Liver (tissue), 9 donors: ENCODE data around the gene GULP1. TPM values are rescaled to one million over a fixed set of nuclear protein-coding genes. Genes with fewer than 3 reads are reported as not detected.

Source experiments
- DNase-seq: peaks from one replicate; pipeline ENCODE4 v3.0.0-alpha.2; 2017; ENCODE audit warnings: low spot score
- H3K27ac ChIP-seq, 2 donors: one replicate each; pipeline ENCODE4 v1.7.0; 2013; ENCODE audit warnings: inconsistent platforms in 2 of 2, low read length in 2 of 2, control low read depth in 1 of 2, low read depth in 1 of 2, mild to moderate bottlenecking in 1 of 2
- H3K27me3 ChIP-seq, 4 donors: one replicate each; pipeline versions ENCODE4 v1.6.1 to v1.7.0; 2013; ENCODE audit warnings: low read length in 3 of 4, inconsistent platforms in 1 of 4, mild to moderate bottlenecking in 1 of 4, moderate library complexity in 1 of 4; ENCODE audit not compliant: control insufficient read depth in 4 of 4, insufficient read depth in 4 of 4
- H3K36me3 ChIP-seq, 4 donors: one replicate each; pipeline versions ENCODE4 v1.6.1 to v1.7.0; 2013; ENCODE audit warnings: low read length in 3 of 4, mild to moderate bottlenecking in 3 of 4, low read depth in 1 of 4, moderate library complexity in 1 of 4; ENCODE audit not compliant: control insufficient read depth in 4 of 4, insufficient read depth in 3 of 4
- H3K4me1 ChIP-seq, 4 donors: one replicate each; pipeline versions ENCODE4 v1.6.1 to v1.7.0; 2013; ENCODE audit warnings: low read length in 3 of 4, mild to moderate bottlenecking in 3 of 4, moderate library complexity in 1 of 4; ENCODE audit not compliant: control insufficient read depth in 4 of 4, insufficient read depth in 4 of 4
- H3K4me3 ChIP-seq, 3 donors: one replicate each; pipeline versions ENCODE4 v1.6.1 to v1.7.0; 2013; ENCODE audit warnings: low read length in 3 of 3, control low read depth in 1 of 3, low read depth in 1 of 3, mild to moderate bottlenecking in 1 of 3
- H3K9ac ChIP-seq, 2 donors: one replicate each; pipeline ENCODE4 v1.7.0; 2013; ENCODE audit warnings: low read length in 2 of 2, mild to moderate bottlenecking in 2 of 2, moderate library complexity in 2 of 2, control low read depth in 1 of 2, low read depth in 1 of 2
- H3K9me3 ChIP-seq, 4 donors: one replicate each; pipeline versions ENCODE4 v1.6.1 to v1.7.0; 2013; ENCODE audit warnings: low read length in 3 of 4; ENCODE audit not compliant: control insufficient read depth in 4 of 4
- ATF3 ChIP-seq: IDR thresholded peaks from 2 replicates; pipeline ENCODE4 v1.6.1; 2016; ENCODE audit warnings: antibody characterized with exemption
- CTCF ChIP-seq: fragments of 150-350 bp; IDR thresholded peaks from 2 replicates; pipeline ENCODE4 v1.5.1; 2017; ENCODE audit warnings: improper control_type of control experiment, low read depth, low read length; ENCODE audit not compliant: missing input control
- EGR1 ChIP-seq, 2 donors: IDR thresholded peaks; 2 replicates each; pipeline ENCODE4 v1.6.1; 2016 to 2018; ENCODE audit warnings: antibody characterized with exemption in 2 of 2, low read depth in 2 of 2
- FOXA1 ChIP-seq: IDR thresholded peaks from 2 replicates; pipeline ENCODE4 v1.6.1; 2016; ENCODE audit warnings: antibody characterized with exemption
- FOXA2 ChIP-seq: IDR thresholded peaks from 2 replicates; pipeline ENCODE4 v1.6.1; 2016; ENCODE audit warnings: antibody characterized with exemption
- GABPA ChIP-seq, 2 donors: IDR thresholded peaks in 1 of 2; conservative IDR thresholded peaks in 1 of 2; 2 replicates each; pipeline ENCODE4 v1.6.1; 2016; ENCODE audit warnings: antibody characterized with exemption in 2 of 2, mild to moderate bottlenecking in 1 of 2, moderate library complexity in 1 of 2
- HNF4A ChIP-seq, 2 donors: conservative IDR thresholded peaks; 2 replicates each; pipeline ENCODE4 v1.6.1; 2016; ENCODE audit warnings: antibody characterized with exemption in 2 of 2, mild to moderate bottlenecking in 2 of 2
- HNF4G ChIP-seq: IDR thresholded peaks from 2 replicates; pipeline ENCODE4 v1.6.1; 2016; ENCODE audit warnings: antibody characterized with exemption
- JUND ChIP-seq, 2 donors: IDR thresholded peaks; 2 replicates each; pipeline ENCODE4 v1.6.1; 2016; ENCODE audit warnings: antibody characterized with exemption in 2 of 2
- MAX ChIP-seq: IDR thresholded peaks from 2 replicates; pipeline ENCODE4 v1.6.1; 2016; ENCODE audit warnings: antibody characterized with exemption
- NR2F2 ChIP-seq: IDR thresholded peaks from 2 replicates; pipeline ENCODE4 v1.6.1; 2016; ENCODE audit warnings: antibody characterized with exemption
- RAD21 ChIP-seq, 2 donors: IDR thresholded peaks; 2 replicates each; pipeline ENCODE4 v1.6.1; 2016; ENCODE audit warnings: antibody characterized with exemption in 2 of 2, mild to moderate bottlenecking in 2 of 2
- REST ChIP-seq: IDR thresholded peaks from 2 replicates; pipeline ENCODE4 v1.6.1; 2016; ENCODE audit warnings: antibody characterized with exemption, mild to moderate bottlenecking
- RXRA ChIP-seq, 2 donors: IDR thresholded peaks; 2 replicates each; pipeline ENCODE4 v1.6.1; 2017 to 2018; ENCODE audit warnings: antibody characterized with exemption in 2 of 2, mild to moderate bottlenecking in 1 of 2
- SP1 ChIP-seq: IDR thresholded peaks from 2 replicates; pipeline ENCODE4 v1.6.1; 2018; ENCODE audit warnings: antibody characterized with exemption, mild to moderate bottlenecking
- TAF1 ChIP-seq: conservative IDR thresholded peaks from 2 replicates; pipeline ENCODE4 v1.6.1; 2016; ENCODE audit warnings: antibody characterized with exemption, mild to moderate bottlenecking
- YY1 ChIP-seq: IDR thresholded peaks from 2 replicates; pipeline ENCODE4 v1.6.1; 2016; ENCODE audit warnings: antibody characterized with exemption, mild to moderate bottlenecking
- ZBTB33 ChIP-seq: IDR thresholded peaks from 2 replicates; pipeline ENCODE4 v1.6.1; 2016; ENCODE audit warnings: antibody characterized with exemption
- WGBS: extraction: QIAGEN DNeasy Blood & Tissue Kit; methylation state at CpG from one replicate; pipeline ENCODE4 v1.1.7; 2013; 5-methylcytosine and 5-hydroxymethylcytosine counted together
- polyA plus RNA-seq, 2 donors: library from polyadenylated mRNA; stranded (reverse) in 1 of 2; unstranded in 1 of 2; fragments of 200-250 nt in 1 of 2; fragments of >200 nt in 1 of 2; fragmentation: Nextera tagmentation in 1 of 2; extraction: Ambion mirVana in 1 of 2; gene quantifications; one replicate each; pipeline versions ENCODE4 v1.2.1 to v1.2.3, GENCODE V29; 2013 to 2015
- total RNA-seq, 2 donors: library from RNA; depleted of rRNA; stranded (reverse); fragments of >200 nt; gene quantifications; one replicate each; pipeline ENCODE4 v1.2.3, GENCODE V29; 2014
- donor health status: healthy.
- donor health status: healthy.
- donor health status: healthy.
- donor health status: healthy.
- donor health status: healthy.

GULP1 gene
- total and polyA plus RNA-seq, 4 donors = 0.53 to 6.9 (median 0.89) TPM

GRCh38 chr2:188474316-188474715, 182.6 kb downstream of the GULP1 start:
- TF ChIP-seq JUND (IDR thresholded peaks at IDR 0.05) = no peak
- TF ChIP-seq ZBTB33 = no peak
- TF ChIP-seq RAD21 (IDR thresholded peaks at IDR 0.05) = no peak
- no peak for TF ChIP-seq SP1
- TF ChIP-seq FOXA1 = no peak
- TF ChIP-seq NR2F2 = no peak
- no peak for TF ChIP-seq EGR1 (IDR thresholded peaks at IDR 0.05; ENCODE audit: low read depth in 2 of 2)
- no peak for TF ChIP-seq HNF4G
- TF ChIP-seq ATF3 = no peak
- TF ChIP-seq GABPA (IDR thresholded peaks at IDR 0.05 in 1 of 2, conservative IDR thresholded peaks at IDR 0.05 in 1 of 2) = no peak
- no peak for TF ChIP-seq RXRA (IDR thresholded peaks at IDR 0.05)
- no peak for TF ChIP-seq MAX
- TF ChIP-seq CTCF = no peak
- no peak for TF ChIP-seq HNF4A (conservative IDR thresholded peaks at IDR 0.05)
- TF ChIP-seq TAF1 = no peak
- no peak for DNase-seq

GRCh38 chr2:188475945-188476344, 184.3 kb downstream of the GULP1 start:
- WGBS = 64% methylated on average over 4 of the region's 4 CpGs
- H3K27me3 ChIP-seq = no peaks in the 10 kb centered on the region
- H3K4me1 ChIP-seq = no peaks in the 10 kb centered on the region
- no peak for DNase-seq
- no peak overlapping the region for H3K4me3 ChIP-seq
- no peak for TF ChIP-seq FOXA1
- no peak for TF ChIP-seq YY1
- TF ChIP-seq CTCF = no peak
- no peak for TF ChIP-seq REST
- TF ChIP-seq MAX = no peak
- TF ChIP-seq ZBTB33 = no peak
- TF ChIP-seq FOXA2 = no peak
- TF ChIP-seq HNF4G = no peak
- no peak for TF ChIP-seq TAF1
- no peak for TF ChIP-seq SP1
- TF ChIP-seq JUND (IDR thresholded peaks at IDR 0.05) = no peak
- no peak for TF ChIP-seq EGR1 (IDR thresholded peaks at IDR 0.05; ENCODE audit: low read depth in 2 of 2)
- no peaks in the 10 kb centered on the region for H3K36me3 ChIP-seq
- no peak overlapping the region for H3K27ac ChIP-seq
- H3K9me3 ChIP-seq = no peaks in the 10 kb centered on the region
- H3K9ac ChIP-seq = no peak overlapping the region

More at GRCh38 chr2:188474316-188474715, 182.6 kb downstream of the GULP1 start:
- Histone ChIP-seq H3K4me1 (no peaks in the 10 kb centered on the region), H3K36me3 (no peaks in the 10 kb centered on the region), H3K27ac (no peak overlapping the region), H3K4me3 (no peak overlapping the region), H3K9me3 (no peaks in the 10 kb centered on the region), H3K27me3 (no peaks in the 10 kb centered on the region), H3K9ac (no peak overlapping the region)
- WGBS = 80% methylated on average over 2 of the region's 2 CpGs
